GM12892 (cell line): Measurements from ENCODE around the gene PRKAB1.

Experiments
- DNase-seq: peaks from one replicate; pipeline ENCODE4 v3.0.0; 2011; ENCODE audit not compliant: insufficient read length
- FAIRE-seq: peaks from 2 replicates; lab custom pipeline; 2011; peaks lifted over from hg19 to GRCh38; lab: Jason Lieb, UNC
- POLR2A ChIP-seq: IDR thresholded peaks from 2 replicates; pipeline ENCODE4 v1.6.1; 2011; ENCODE audit warnings: low read depth, low read length, control low read depth
- POLR2AphosphoS5 ChIP-seq: IDR thresholded peaks from 2 replicates; pipeline ENCODE4 v1.6.1; 2011; ENCODE audit warnings: low read depth, low read length, control low read depth
- TAF1 ChIP-seq: IDR thresholded peaks from 2 replicates; pipeline ENCODE4 v1.6.1; 2011; ENCODE audit warnings: low read depth, mild to moderate bottlenecking, control low read depth, low read length, borderline replicate concordance

The PRKAB1 gene

DNA sequence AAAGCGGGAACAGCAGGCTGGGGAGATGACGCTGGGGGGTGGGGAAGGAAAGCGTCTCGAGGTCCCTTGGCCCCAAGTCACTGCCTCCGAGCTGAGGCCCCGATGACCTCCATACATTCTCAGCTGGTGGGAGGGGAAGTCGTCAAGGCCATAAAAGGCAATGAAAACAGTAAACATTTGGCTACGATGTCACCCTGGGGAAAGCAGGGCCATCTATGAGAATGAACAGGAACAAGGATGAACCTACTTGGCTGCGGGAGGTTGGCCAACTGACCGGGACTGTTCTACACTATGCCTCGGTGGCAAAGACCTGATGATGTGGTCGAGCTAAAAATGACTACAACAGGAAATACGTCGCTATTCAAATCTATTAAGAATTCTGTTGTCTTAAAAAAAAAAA lies 19.5 kb downstream of the PRKAB1 start:
- TF ChIP-seq TAF1, result no peak
- no peak for TF ChIP-seq POLR2A
- TF ChIP-seq POLR2AphosphoS5, result no peak
- DNase-seq, result no peak
- no peak for FAIRE-seq

- FAIRE-seq, result no peak
- DNase-seq, result no peak
- TF ChIP-seq POLR2AphosphoS5, result no peak
- TF ChIP-seq TAF1, result no peak
- no peak for TF ChIP-seq POLR2A
Observed at GRCh38 chr12:119687879-119688278, 19.9 kb downstream of the PRKAB1 start.

GRCh38 chr12:119689935-119690500 lies 22.1 kb downstream of the PRKAB1 start:
- DNase-seq (no peak), FAIRE-seq (no peak)
- TF ChIP-seq POLR2A (no peak), TAF1 (no peak), POLR2AphosphoS5 (no peak)

- no peak for TF ChIP-seq TAF1
- TF ChIP-seq POLR2A, result no peak
- TF ChIP-seq POLR2AphosphoS5, result no peak
- DNase-seq (no peak), FAIRE-seq (no peak)
Observed at GRCh38 chr12:119691202-119691810, 23.4 kb downstream of the PRKAB1 start.

GRCh38 chr12:119692410-119692809 lies 24.5 kb downstream of the PRKAB1 start:
- TF ChIP-seq POLR2AphosphoS5 (no peak), TAF1 (no peak), POLR2A (no peak)
- DNase-seq, result no peak

GRCh38 chr12:119692997-119693396 lies 25.1 kb downstream of the PRKAB1 start:
- FAIRE-seq (no peak), DNase-seq (no peak)
- TF ChIP-seq POLR2A (no peak), TAF1 (no peak), POLR2AphosphoS5 (no peak)

More at GRCh38 chr12:119692410-119692809, 24.5 kb downstream of the PRKAB1 start:
- FAIRE-seq, result no peak

DNA sequence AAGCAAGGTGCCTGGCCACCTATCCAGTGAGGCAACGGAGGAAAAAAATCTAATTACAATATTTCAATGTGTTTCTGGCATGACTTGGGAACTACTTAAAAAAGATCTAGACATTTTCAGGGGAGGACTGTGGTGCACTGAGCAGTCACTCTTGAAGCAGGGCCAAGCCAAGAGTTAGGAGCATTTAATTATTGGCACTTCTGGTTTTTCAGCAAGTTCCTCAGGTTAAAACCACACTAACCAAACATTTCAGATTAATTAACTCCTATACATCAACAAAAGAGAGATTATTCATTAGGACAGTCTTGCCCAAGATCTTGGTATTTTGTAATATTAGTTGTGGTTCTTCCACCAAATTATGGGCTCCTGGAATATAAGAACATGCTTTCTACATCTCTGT lies 25.6 kb downstream of the PRKAB1 start:
- TF ChIP-seq POLR2AphosphoS5 (no peak), POLR2A (no peak), TAF1 (no peak)
- DNase-seq (no peak), FAIRE-seq (no peak)

DNA sequence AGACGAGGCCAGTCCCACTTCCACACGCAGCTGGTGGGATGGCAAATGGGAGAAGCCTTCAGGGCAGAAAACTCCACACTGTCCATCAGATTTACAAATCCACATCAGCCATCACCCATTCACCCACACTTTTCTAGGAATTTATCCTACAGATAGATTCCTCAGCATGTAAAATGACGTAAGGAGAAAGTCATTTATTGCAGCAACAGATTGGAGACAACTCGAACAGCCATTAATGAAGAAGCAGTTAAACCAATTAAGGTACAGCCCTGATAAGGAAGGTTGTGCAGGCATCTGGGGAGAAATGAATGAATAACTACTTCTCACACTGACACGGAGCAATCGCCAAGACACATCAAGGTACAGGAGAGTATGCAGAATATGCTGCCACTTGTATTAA lies 26.2 kb downstream of the PRKAB1 start:
- no peak for TF ChIP-seq TAF1
- FAIRE-seq, result no peak
- no peak for DNase-seq

GRCh38 chr12:119695034-119695433 lies 27.1 kb downstream of the PRKAB1 start:
- DNase-seq, result no peak
- TF ChIP-seq POLR2A (no peak), TAF1 (no peak), POLR2AphosphoS5 (no peak)
- no peak for FAIRE-seq

DNA sequence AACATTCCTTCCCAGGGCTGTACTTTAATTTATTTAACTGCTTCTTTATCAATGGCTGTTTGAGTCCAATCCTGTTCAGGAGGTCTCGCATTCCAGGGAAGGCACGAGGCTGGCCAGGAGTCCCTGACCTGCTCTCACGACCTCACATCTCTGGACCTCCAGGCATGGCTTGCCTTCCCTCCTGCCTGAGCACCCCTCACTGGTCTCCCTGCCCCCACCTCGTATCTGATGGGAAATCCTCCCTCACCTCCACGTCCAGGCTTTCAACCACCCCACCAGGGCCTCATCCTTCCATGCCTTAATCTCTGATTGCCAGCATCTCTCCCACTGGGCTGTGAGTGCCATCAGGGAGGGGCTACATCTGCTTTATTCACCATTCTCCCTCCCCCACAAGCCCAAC lies 29.0 kb downstream of the PRKAB1 start:
- FAIRE-seq, result no peak
- DNase-seq, result no peak
- TF ChIP-seq POLR2A, result no peak
- TF ChIP-seq TAF1, result no peak
- no peak for TF ChIP-seq POLR2AphosphoS5

DNA sequence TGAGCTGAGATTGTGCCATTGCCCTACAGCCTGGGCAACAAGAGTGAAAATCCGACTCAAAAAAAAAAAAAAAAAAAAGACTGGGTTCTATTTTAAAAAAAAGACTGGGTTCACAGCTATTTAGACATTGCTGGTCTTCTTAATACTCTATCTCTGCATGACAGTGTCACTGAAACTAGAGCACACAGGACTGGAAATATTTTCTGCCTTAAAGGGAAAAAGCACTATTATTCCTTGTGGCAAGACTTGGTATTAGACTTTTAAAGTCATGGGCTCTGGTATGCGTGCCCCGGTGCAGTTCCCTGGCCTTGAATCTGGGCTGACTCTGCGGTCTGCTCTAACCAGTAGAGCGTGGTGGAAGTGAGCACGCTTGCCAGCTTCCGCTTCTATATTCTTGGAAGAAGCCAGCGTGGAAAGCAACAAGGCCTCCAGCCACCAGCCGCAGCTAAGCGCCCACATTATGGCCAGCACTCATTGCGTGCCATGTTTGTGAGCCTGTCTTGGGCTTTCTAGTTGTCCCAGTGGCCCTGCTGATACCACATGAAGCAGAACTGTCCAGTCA lies 31.3 kb downstream of the PRKAB1 start:
- no peak for DNase-seq
- FAIRE-seq, result no peak
- TF ChIP-seq POLR2A, result no peak
- no peak for TF ChIP-seq TAF1
- no peak for TF ChIP-seq POLR2AphosphoS5

- FAIRE-seq, result no peak
- no peak for DNase-seq
- TF ChIP-seq TAF1, result no peak
Observed at GRCh38 chr12:119700078-119700477, 32.1 kb downstream of the PRKAB1 start.
